NCI-H1417 treated with DMSO at 0.1 percent for 48 hours (cell line): ENCODE measurements around the gene CASP12.

Experiments used
- DNase-seq: peaks from one replicate; lab custom pipeline; 2025; lab: John Stamatoyannopoulos, UW

CASP12 gene

GRCh38 chr11:104891135-104891534 is 7.1 kb downstream of the CASP12 start:
- no peak for DNase-seq

GRCh38 chr11:104883342-104883741 is 14.9 kb downstream of the CASP12 start:
- no peak for DNase-seq

DNA sequence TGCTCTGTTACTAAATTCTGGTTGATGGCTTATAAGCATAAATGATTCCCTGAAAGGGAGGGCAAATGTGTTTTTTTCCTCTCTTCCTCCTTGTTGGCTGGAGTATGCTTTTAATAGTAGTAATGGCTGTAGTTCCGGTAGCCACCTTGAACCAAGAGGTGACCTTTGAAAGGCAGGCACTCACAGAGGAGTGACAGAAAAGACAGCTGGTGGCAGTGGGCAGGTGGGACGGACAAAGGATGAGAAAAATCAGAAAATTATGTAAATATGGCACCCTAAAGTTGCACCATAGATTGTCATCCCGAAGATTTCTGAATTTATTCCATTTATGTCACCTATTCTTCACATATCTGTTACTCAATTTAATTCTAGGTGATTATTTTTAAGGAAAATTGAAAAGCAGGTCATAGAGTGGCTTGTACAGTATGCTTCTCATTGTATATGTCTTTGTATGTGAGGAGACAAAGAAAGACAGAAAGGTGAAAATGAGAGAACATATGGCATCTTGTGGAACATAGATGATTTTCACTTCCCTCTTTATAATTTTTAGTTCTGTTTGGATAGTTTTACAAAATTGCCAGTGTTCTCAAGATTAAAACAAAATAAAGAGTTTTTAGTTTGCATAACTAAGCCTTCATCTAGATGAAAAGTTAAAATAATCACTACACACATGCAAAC is 17.0 kb downstream of the CASP12 start:
- no peak for DNase-seq

GRCh38 chr11:104879514-104880190 is 18.6 kb downstream of the CASP12 start:
- no peak for DNase-seq

GRCh38 chr11:104876861-104877431 is 21.3 kb downstream of the CASP12 start:
- DNase-seq: no peak

DNA sequence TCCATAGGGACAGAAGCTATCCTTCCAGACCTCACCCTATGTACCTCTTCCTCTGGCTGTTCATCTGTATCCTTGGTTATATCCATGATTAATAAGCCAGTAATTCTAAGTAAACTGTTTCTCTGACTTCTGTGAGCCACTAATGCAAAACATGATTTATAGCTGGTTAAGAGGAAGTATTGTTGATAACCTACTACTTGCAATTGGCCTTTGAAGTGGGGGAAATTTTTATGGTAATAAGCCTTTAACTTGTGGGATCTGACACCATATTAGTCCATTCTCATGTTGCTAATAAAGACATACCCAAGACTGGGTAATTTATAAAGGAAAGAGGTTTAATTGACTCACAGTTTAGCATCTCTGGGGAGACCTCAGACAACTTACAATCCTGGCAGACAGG is 21.9 kb downstream of the CASP12 start:
- DNase-seq: no peak

DNA sequence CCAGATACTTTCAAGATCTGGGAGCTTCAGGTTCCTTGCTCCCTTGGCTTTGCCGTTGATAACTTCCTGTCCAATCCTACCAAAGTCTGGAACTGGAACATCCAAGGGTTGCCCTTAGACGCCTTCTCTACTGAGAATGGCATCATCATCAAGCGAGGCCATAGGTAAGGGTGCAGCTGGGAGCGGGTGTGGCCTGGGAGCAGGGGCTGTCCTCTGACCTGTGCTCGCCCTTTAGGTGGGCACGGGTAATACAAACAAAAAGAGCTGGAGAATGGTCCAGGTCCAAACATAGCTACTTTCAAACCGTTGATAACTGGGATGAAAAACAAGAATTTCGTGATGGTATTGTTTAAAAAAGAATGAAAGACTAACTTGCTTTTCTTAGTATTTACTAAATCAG is 25.0 kb downstream of the CASP12 start:
- no peak for DNase-seq

GRCh38 chr11:104872393-104872792 is 25.9 kb downstream of the CASP12 start:
- DNase-seq: no peak

DNA sequence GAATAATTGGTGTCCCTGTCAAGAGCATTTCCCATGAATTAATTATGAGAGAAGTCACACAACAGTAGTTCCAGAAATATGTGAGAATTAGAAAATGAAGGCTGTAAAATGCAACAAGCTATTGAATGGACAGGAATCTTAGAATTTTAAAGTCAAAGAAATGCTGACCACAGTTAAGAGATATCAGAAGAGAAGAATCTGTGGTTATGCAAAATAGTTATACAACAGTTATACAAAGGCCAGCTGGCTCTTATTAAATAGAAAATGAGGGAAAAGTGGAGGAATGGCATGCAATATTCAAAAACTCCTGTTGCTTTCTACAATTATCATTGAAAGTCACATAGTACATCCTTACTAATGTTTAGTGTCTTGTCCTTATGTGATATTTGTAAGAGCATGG is 27.4 kb downstream of the CASP12 start:
- DNase-seq: no peak

- no peak for DNase-seq
These were observed 31.4 kb downstream of the CASP12 start for GRCh38 chr11:104866815-104867214.

DNA sequence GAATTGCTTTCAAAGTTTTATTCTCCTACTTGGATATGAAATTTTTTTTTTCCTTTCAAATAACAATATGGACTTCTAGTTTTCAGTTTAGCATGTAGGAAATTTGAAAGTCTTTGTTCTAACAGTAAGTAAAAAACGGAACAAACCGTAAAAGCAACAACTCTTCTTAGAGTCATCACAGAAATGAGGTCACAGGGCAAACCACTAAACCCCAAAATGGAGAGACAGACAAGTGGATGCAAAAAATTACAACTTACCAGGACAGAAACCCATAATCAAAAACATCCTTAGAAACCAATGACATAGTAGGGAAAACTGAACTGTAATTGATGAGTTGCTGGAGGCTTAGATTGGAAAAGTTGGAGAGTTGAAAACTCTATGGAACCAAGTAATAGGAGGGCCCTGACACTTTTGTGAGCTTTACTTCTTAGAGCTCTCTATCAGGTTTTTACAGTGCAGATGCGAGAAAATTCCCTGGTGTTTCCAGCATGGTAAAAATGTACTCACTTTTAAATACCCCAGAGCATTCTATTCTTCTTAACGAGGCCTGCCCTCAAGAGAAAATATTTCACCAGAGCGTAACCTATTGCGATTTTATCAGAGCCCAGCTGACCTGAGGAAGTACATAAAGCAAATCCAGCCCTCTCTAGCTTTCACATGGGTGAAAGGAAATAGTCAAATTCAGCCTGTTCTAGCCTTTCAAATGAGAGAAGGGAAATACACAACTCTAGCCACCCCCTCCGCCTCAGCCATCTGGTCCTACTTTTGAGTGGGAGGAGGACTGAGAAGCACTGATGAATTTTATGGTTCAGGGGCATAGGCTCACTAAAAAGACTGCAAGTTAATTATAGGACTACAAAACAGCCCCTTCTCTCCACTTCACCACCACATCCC is 39.1 kb downstream of the CASP12 start:
- DNase-seq: no peak

DNA sequence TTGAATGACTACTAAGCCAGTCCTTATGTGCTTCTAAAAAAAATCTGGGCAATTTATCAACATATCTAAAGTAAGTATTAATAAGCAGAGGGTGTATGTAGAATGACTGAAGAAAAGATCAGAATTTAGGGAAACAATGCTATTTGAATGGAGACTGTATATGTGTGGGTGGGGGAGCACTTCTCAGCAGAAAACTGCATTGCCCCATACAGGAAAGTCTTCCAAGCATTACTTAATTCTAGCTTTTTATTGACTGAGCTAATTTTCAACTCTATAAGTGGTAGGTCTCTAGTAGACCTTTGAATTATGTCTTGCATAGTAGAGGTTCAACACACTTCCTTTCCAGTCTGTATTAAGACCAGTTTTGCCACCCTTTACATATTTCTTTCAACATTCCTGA is 41.7 kb downstream of the CASP12 start:
- no peak for DNase-seq

- DNase-seq: no peak
These were observed 42.3 kb downstream of the CASP12 start for GRCh38 chr11:104855965-104856364.

- DNase-seq: no peak
These were observed 45.0 kb downstream of the CASP12 start for GRCh38 chr11:104853276-104853675.

GRCh38 chr11:104852811-104853210 is 45.4 kb downstream of the CASP12 start:
- DNase-seq: no peak

GRCh38 chr11:104846216-104846615 is 52.0 kb downstream of the CASP12 start:
- no peak for DNase-seq

- no peak for DNase-seq
These were observed 53.8 kb downstream of the CASP12 start for GRCh38 chr11:104844451-104844850.

- no peak for DNase-seq
These were observed 55.0 kb downstream of the CASP12 start for GRCh38 chr11:104843150-104843836.

GRCh38 chr11:104841973-104842525 is 56.2 kb downstream of the CASP12 start:
- DNase-seq: no peak

GRCh38 chr11:104841185-104841584 is 57.1 kb downstream of the CASP12 start:
- DNase-seq: no peak

- DNase-seq: no peak
These were observed 60.2 kb downstream of the CASP12 start for GRCh38 chr11:104837969-104838639.
